SH-SY5Y (cell line): ENCODE measurements around the gene PROC.

Experiments used
- GATA2 ChIP-seq: IDR thresholded peaks from 2 replicates; pipeline ENCODE4 v1.6.1; 2011; ENCODE audit warnings: mild to moderate bottlenecking, low read depth, low read length
- GATA3 ChIP-seq: IDR thresholded peaks from 2 replicates; pipeline ENCODE4 v1.6.1; 2011; ENCODE audit warnings: low read depth, mild to moderate bottlenecking, low read length, moderate library complexity

Gene PROC

GRCh38 chr2:127449898-127450297, 31.7 kb downstream of the PROC start:
- TF ChIP-seq GATA2 (no peak), GATA3 (no peak)

- TF ChIP-seq GATA2 (no peak), GATA3 (no peak)
These were observed 33.8 kb downstream of the PROC start for GRCh38 chr2:127451981-127452380.

- TF ChIP-seq GATA3, result no peak
- no peak for TF ChIP-seq GATA2
These were observed 34.8 kb downstream of the PROC start for GRCh38 chr2:127453013-127453391.

- TF ChIP-seq GATA2 (no peak), GATA3 (no peak)
These were observed 35.4 kb downstream of the PROC start for GRCh38 chr2:127453392-127454171.

- no peak for TF ChIP-seq GATA2
- TF ChIP-seq GATA3, result no peak
These were observed 36.7 kb downstream of the PROC start for GRCh38 chr2:127454595-127455565.

- no peak for TF ChIP-seq GATA2
- no peak for TF ChIP-seq GATA3
These were observed 37.6 kb downstream of the PROC start for GRCh38 chr2:127455566-127456493.

- no peak for TF ChIP-seq GATA3
- no peak for TF ChIP-seq GATA2
These were observed 38.7 kb downstream of the PROC start for GRCh38 chr2:127456960-127457359.

GRCh38 chr2:127462461-127462860, 44.2 kb downstream of the PROC start:
- TF ChIP-seq GATA2 (no peak), GATA3 (no peak)

GRCh38 chr2:127463155-127463991, 45.1 kb downstream of the PROC start:
- TF ChIP-seq GATA2, result no peak
- no peak for TF ChIP-seq GATA3

- TF ChIP-seq GATA3, result no peak
- TF ChIP-seq GATA2, result no peak
These were observed 46.4 kb downstream of the PROC start for GRCh38 chr2:127464470-127465257.

- TF ChIP-seq GATA2, result no peak
- no peak for TF ChIP-seq GATA3
These were observed 47.0 kb downstream of the PROC start for GRCh38 chr2:127465258-127465657.

GRCh38 chr2:127469051-127469450, 50.8 kb downstream of the PROC start:
- no peak for TF ChIP-seq GATA3
- no peak for TF ChIP-seq GATA2
